A549 (cell line): Measurements from ENCODE around the gene ADRB1. TPM values are rescaled to one million over a fixed set of nuclear protein-coding genes. Genes with fewer than 3 reads are reported as not detected.

Experiments
- ATAC-seq, 2 experiments: fragments of 200-7000 bp in 1 of 2; fragments of >200 bp in 1 of 2; cut with Nextera tagmentation in 1 of 2; cut with Tn5 transposase in 1 of 2; 3 replicates each; pipeline versions ENCODE4 v1.8.0 to v1.9.1; 2018 to 2020; ENCODE audit warnings: mild to moderate bottlenecking in 1 of 2, moderate library complexity in 1 of 2
- CTCF ChIA-PET: fragments of 300-600 bp; sonication (Branson Sonifier 250); formaldehyde crosslinking; extraction: SDS; loops from one replicate; lab custom pipeline; 2021; ENCODE audit warnings: antibody characterized with exemption, inconsistent platforms; lab: Yijun Ruan, JAX
- POLR2A ChIA-PET: fragments of 350-600 bp; formaldehyde crosslinking; extraction: SDS; loops from one replicate; lab custom pipeline; 2021; ENCODE audit warnings: antibody characterized with exemption, inconsistent platforms; lab: Yijun Ruan, JAX
- DNase-seq, 2 experiments: peaks; one replicate each; pipeline versions ENCODE4 v3.0.0 to v3.0.0-alpha.2; 2011 to 2016; ENCODE audit warnings: low read depth in 1 of 2, low spot score in 1 of 2
- FAIRE-seq: peaks from 2 replicates; lab custom pipeline; 2011; peaks lifted over from hg19 to GRCh38; lab: Jason Lieb, UNC
- H3K27ac ChIP-seq, 2 experiments: fragments of >200 bp; sonication (Bioruptor Twin); formaldehyde crosslinking; 3 replicates each; pipeline ENCODE4 v1.5.1; 2016 to 2017
- H3K4me1 ChIP-seq: fragments of >200 bp; sonication (Bioruptor Twin); formaldehyde crosslinking; 3 replicates; pipeline ENCODE4 v1.6.1; 2016
- H3K4me2 ChIP-seq: fragments of >200 bp; sonication (Bioruptor Twin); formaldehyde crosslinking; 3 replicates; pipeline ENCODE4 v1.6.1; 2016
- H3K4me3 ChIP-seq: fragments of >200 bp; sonication (Bioruptor Twin); formaldehyde crosslinking; 3 replicates; pipeline ENCODE4 v1.5.1; 2016
- H3K9me3 ChIP-seq: fragments of >200 bp; sonication (Bioruptor Twin); formaldehyde crosslinking; 3 replicates; pipeline ENCODE4 v1.6.1; 2016
- ATOH8 ChIP-seq: fragments of 250-450 bp; sonication (Bioruptor Pico); IDR thresholded peaks from 2 replicates; pipeline ENCODE4 v1.5.0; 2020; ENCODE audit warnings: low read depth, mild to moderate bottlenecking, moderate library complexity
- BCL3 ChIP-seq: fragments of >200 bp; sonication (Bioruptor Twin); formaldehyde crosslinking; IDR thresholded peaks from 3 replicates; pipeline ENCODE4 v1.6.1; 2016
- CBX2 ChIP-seq: fragments of 200-600 bp; sonication (generic); IDR thresholded peaks from 2 replicates; pipeline ENCODE4 v1.6.1; 2016; ENCODE audit warnings: low read depth, mild to moderate bottlenecking, borderline replicate concordance
- CBX8 ChIP-seq: fragments of 200-600 bp; sonication (generic); IDR thresholded peaks from 2 replicates; pipeline ENCODE4 v1.6.1; 2016
- CHD2 ChIP-seq: fragments of 150-350 bp; IDR thresholded peaks from 2 replicates; pipeline ENCODE4 v1.6.1; 2014; ENCODE audit warnings: low read length; ENCODE audit not compliant: partially characterized antibody
- CHD4 ChIP-seq: fragments of 200-600 bp; sonication (generic); IDR thresholded peaks from 2 replicates; pipeline ENCODE4 v1.6.1; 2016; ENCODE audit warnings: antibody characterized with exemption, mild to moderate bottlenecking, borderline replicate concordance
- E2F6 ChIP-seq: IDR thresholded peaks from 2 replicates; pipeline ENCODE4 v1.6.1; 2012; ENCODE audit warnings: low read depth, borderline replicate concordance
- EHF ChIP-seq: fragments of 250-450 bp; sonication (Bioruptor Pico); IDR thresholded peaks from 2 replicates; pipeline ENCODE4 v1.5.0; 2020; ENCODE audit warnings: mild to moderate bottlenecking
- EHMT2 ChIP-seq: fragments of 200-600 bp; sonication (generic); IDR thresholded peaks from 2 replicates; pipeline ENCODE4 v1.6.1; 2016; ENCODE audit warnings: antibody characterized with exemption, low read depth, mild to moderate bottlenecking, moderate library complexity
- ELK1 ChIP-seq: fragments of 150-350 bp; IDR thresholded peaks from 2 replicates; pipeline ENCODE4 v1.6.1; 2014; ENCODE audit warnings: low read depth, mild to moderate bottlenecking, low read length
- EP300 ChIP-seq, 2 experiments: fragments of >200 bp; sonication (Bioruptor Twin); formaldehyde crosslinking; IDR thresholded peaks; 2 replicates in 1 of 2; 3 replicates in 1 of 2; pipeline ENCODE4 v1.6.1; 2016 to 2017
- FOSB ChIP-seq: fragments of 250-450 bp; sonication (Bioruptor Pico); IDR thresholded peaks from 2 replicates; pipeline ENCODE4 v1.5.0; 2020; ENCODE audit warnings: mild to moderate bottlenecking, moderate library complexity
- FOSL2 ChIP-seq, 2 experiments: fragments of 450-650 bp in 1 of 2; fragments of >200 bp in 1 of 2; sonication (Bioruptor Twin) in 1 of 2; formaldehyde crosslinking; IDR thresholded peaks; 2 replicates each; pipeline versions ENCODE4 v1.5.0 to v1.6.1; 2016 to 2020; ENCODE audit warnings: mild to moderate bottlenecking in 1 of 2, moderate library complexity in 1 of 2
- HMGXB4 ChIP-seq: fragments of 250-450 bp; sonication (Bioruptor Pico); IDR thresholded peaks from 2 replicates; pipeline ENCODE4 v1.5.0; 2021; ENCODE audit warnings: mild to moderate bottlenecking, moderate library complexity, borderline replicate concordance
- HOXB5 ChIP-seq: fragments of 250-450 bp; sonication (Bioruptor Pico); IDR thresholded peaks from 2 replicates; pipeline ENCODE4 v1.5.0; 2020; ENCODE audit warnings: mild to moderate bottlenecking, moderate library complexity
- JUN ChIP-seq, 2 experiments: fragments of >200 bp; sonication (Bioruptor Twin); formaldehyde crosslinking; IDR thresholded peaks; 2 replicates in 1 of 2; 3 replicates in 1 of 2; pipeline ENCODE4 v1.6.1; 2016 to 2017
- KDM5A ChIP-seq: fragments of 200-600 bp; sonication (generic); IDR thresholded peaks from 2 replicates; pipeline ENCODE4 v1.6.1; 2016; ENCODE audit warnings: antibody characterized with exemption, mild to moderate bottlenecking
- MAX ChIP-seq: IDR thresholded peaks from 2 replicates; pipeline ENCODE4 v1.6.1; 2012
- MAZ ChIP-seq: fragments of 150-350 bp; IDR thresholded peaks from 2 replicates; pipeline ENCODE4 v1.6.1; 2014; ENCODE audit warnings: antibody characterized with exemption, low read depth, low read length, borderline replicate concordance
- MYC ChIP-seq: IDR thresholded peaks from 2 replicates; pipeline ENCODE4 v1.6.1; 2012; ENCODE audit warnings: mild to moderate bottlenecking, inconsistent platforms, low read length, improper control_type of control experiment, borderline replicate concordance
- NFE2L2 ChIP-seq: fragments of 150-350 bp; conservative IDR thresholded peaks from 2 replicates; pipeline ENCODE4 v1.6.1; 2014; ENCODE audit warnings: low read length
- NPAS2 ChIP-seq: fragments of 250-450 bp; sonication (Bioruptor Pico); IDR thresholded peaks from 2 replicates; pipeline ENCODE4 v1.8.0; 2022; ENCODE audit warnings: mild to moderate bottlenecking, moderate library complexity, borderline replicate concordance
- POLR2A ChIP-seq: IDR thresholded peaks from 2 replicates; pipeline ENCODE4 v1.6.1; 2012; ENCODE audit warnings: mild to moderate bottlenecking, low read length
- RARB ChIP-seq: fragments of 250-450 bp; sonication (Bioruptor Pico); IDR thresholded peaks from 2 replicates; pipeline ENCODE4 v1.8.0; 2021; ENCODE audit warnings: mild to moderate bottlenecking, moderate library complexity
- SMC3 ChIP-seq: fragments of >200 bp; sonication (Bioruptor Twin); formaldehyde crosslinking; IDR thresholded peaks from 3 replicates; pipeline ENCODE4 v1.6.1; 2018; ENCODE audit warnings: inconsistent platforms
- TP53 ChIP-seq: fragments of 250-450 bp; sonication (Bioruptor Pico); IDR thresholded peaks from 2 replicates; pipeline ENCODE4 v1.5.0; 2021; ENCODE audit warnings: mild to moderate bottlenecking, moderate library complexity
- ZC3H11A ChIP-seq: fragments of 450-650 bp; IDR thresholded peaks from 2 replicates; pipeline ENCODE4 v1.6.1; 2014; ENCODE audit warnings: antibody characterized with exemption, mild to moderate bottlenecking
- ZFP36 ChIP-seq: fragments of 450-650 bp; IDR thresholded peaks from 2 replicates; pipeline ENCODE4 v1.6.1; 2014; ENCODE audit warnings: borderline replicate concordance; ENCODE audit not compliant: partially characterized antibody
- ZSCAN20 ChIP-seq: fragments of 250-450 bp; sonication (Bioruptor Pico); IDR thresholded peaks from 2 replicates; pipeline ENCODE4 v1.8.0; 2022; ENCODE audit warnings: mild to moderate bottlenecking, moderate library complexity
- WGBS: methylation state at CpG from one replicate; pipeline ENCODE4 v1.1.6; 2017; ENCODE audit errors: missing lambda C conversion rate; 5-methylcytosine and 5-hydroxymethylcytosine counted together
- polyA plus RNA-seq, 4 experiments: library from polyadenylated mRNA; depleted of rRNA in 3 of 4; stranded (reverse); fragments of >200 nt; fragmentation: RNase III in 1 of 4; extraction: RNeasy Plus Mini Kit Qiagen cat#74134 plus additional on column Dnase treatment in 1 of 4; gene quantifications; 2 replicates in 3 of 4; 3 replicates in 1 of 4; pipeline ENCODE4 v1.2.3, GENCODE V29; 2011 to 2017

ADRB1 gene
- polyA plus RNA-seq, 2 of the 4 experiments (the other 2 are of a cell fraction), result 0.58 to 0.75 TPM

GRCh38 chr10:114010316-114010715 lies 33.4 kb upstream of the ADRB1 start:
- TF ChIP-seq ZSCAN20 (no peak), HMGXB4 (CRISPR knock-in tag) (no peak), MAX (no peak), HOXB5 (CRISPR knock-in tag) (no peak), FOSB (CRISPR knock-in tag) (no peak), EP300 (IDR thresholded peaks at IDR 0.05) (no peak), CHD2 (no peak), BCL3 (no peak), CHD4 (no peak), FOSL2 (IDR thresholded peaks at IDR 0.05) (no peak), FOSL2 (CRISPR knock-in tag; IDR thresholded peaks at IDR 0.05) (no peak), RARB (CRISPR knock-in tag) (no peak), EHMT2 (no peak), EHF (no peak), E2F6 (no peak)
- Histone ChIP-seq H3K4me3 (no peak overlapping the region), H3K27ac (no peak overlapping the region), H3K4me2 (no peak overlapping the region), H3K9me3 (no peaks in the 10 kb centered on the region), H3K4me1 (peaks cover 7% of the 10 kb centered on the region; the same call in 1 of the 3 replicates)
- FAIRE-seq, result no peak
- 53% methylated on average over 2 of the region's 2 CpGs for WGBS
- DNase-seq, result no peak
- no peak for ATAC-seq
- POLR2A ChIA-PET, result no interaction called here
- CTCF ChIA-PET, result no interaction called here

- ChIA-PET CTCF (interaction anchor here (0.8 to 1.2 kb wide), 3 partner anchors 10 to 65 kb away, joined by 3 to 5 read pairs (median 3); no protein-coding TSS in a partner anchor), POLR2A (no interaction called here)
- 93% methylated on average over 8 of the region's 8 CpGs for WGBS
- no peak overlapping the region for H3K4me3 ChIP-seq
- peaks cover 7% of the 10 kb centered on the region; the same call in 1 of the 3 replicates for H3K4me1 ChIP-seq
- H3K27ac ChIP-seq, result no peak overlapping the region
- no peak overlapping the region for H3K4me2 ChIP-seq
- DNase-seq (no peak), FAIRE-seq (no peak), ATAC-seq (no peak)
- no peak for TF ChIP-seq NPAS2 (CRISPR knock-in tag)
- TF ChIP-seq RARB (CRISPR knock-in tag), result no peak
- TF ChIP-seq EHMT2, result no peak
- no peak for TF ChIP-seq CBX8
- TF ChIP-seq CBX2, result no peak
- no peak for TF ChIP-seq ZFP36
- no peak for TF ChIP-seq JUN (IDR thresholded peaks at IDR 0.05)
- TF ChIP-seq HOXB5 (CRISPR knock-in tag), result no peak
- no peaks in the 10 kb centered on the region for H3K9me3 ChIP-seq
Observed at GRCh38 chr10:114012650-114013049, 31.0 kb upstream of the ADRB1 start.

- ATAC-seq (no peak), FAIRE-seq (no peak), DNase-seq (no peak)
- Histone ChIP-seq H3K27ac (no peak overlapping the region), H3K4me1 (no peaks in the 10 kb centered on the region), H3K4me3 (no peak overlapping the region), H3K4me2 (no peak overlapping the region), H3K9me3 (no peaks in the 10 kb centered on the region)
- POLR2A ChIA-PET, result no interaction called here
- CTCF ChIA-PET, result no interaction called here
- 4% methylated on average over 1 of the region's 1 CpG for WGBS
- TF ChIP-seq ELK1 (no peak), TP53 (CRISPR knock-in tag) (no peak), KDM5A (no peak), MAZ (no peak), CHD2 (no peak), HOXB5 (CRISPR knock-in tag) (no peak), ATOH8 (no peak), MYC (no peak), SMC3 (no peak), POLR2A (no peak), BCL3 (no peak), ZC3H11A (no peak), EP300 (IDR thresholded peaks at IDR 0.05) (no peak), NFE2L2 (no peak)
Observed at GRCh38 chr10:114015708-114016107, 28.0 kb upstream of the ADRB1 start.
